Posterior vena cava (tissue), 2 donors: ENCODE data around the gene DLGAP1. TPM values are rescaled to one million over a fixed set of nuclear protein-coding genes. Genes with fewer than 3 reads are reported as not detected.
"Not testable (repeated sequence)": the region's sequence is repeated elsewhere in the genome, so short reads cannot be mapped to it uniquely, and the experiment has no call there.

ENCODE experiments used
- DNase-seq: peaks from one replicate; pipeline ENCODE4 v3.0.0-alpha.2; 2020; ENCODE audit warnings: low spot score
- intact Hi-C, 2 donors: fragments of 100-400 bp; cut with DNase I; formaldehyde crosslinking; loops; one replicate each; pipeline versions ENCODE4 v1.14.1 to v1.14.2; 2022 to 2023
- long read RNA-seq, 2 donors: library from polyadenylated mRNA; unstranded; transcript quantifications; one replicate each; pipeline ENCODE4 v2.0.0, GENCODE V29; 2020 to 2021
- total RNA-seq, 2 donors: library from RNA; stranded (reverse); fragmentation: NEBNext Ultra II Directional; extraction: Animal tissue kit (Norgen Biotek cat#: 25700); gene quantifications; one replicate each; pipeline ENCODE4 v1.2.1, GENCODE V29; 2021
- donor health status: DM: yes; HTN: yes; CAD: no.
- donor health status: DM: yes; HTN: yes; CAD: no.

Gene DLGAP1
- total RNA-seq, result under 1 TPM; 0.05 to 0.32 TPM
- long read RNA-seq, donor 1, partial matches to known transcripts, result 0 of 3 reads
- long read RNA-seq, donor 1, other reads (novel, unspliced or antisense), result 3 of 3 reads
- long read RNA-seq, donor 2, partial matches to known transcripts, result 0 of 3 reads
- long read RNA-seq, donor 2, other reads (novel, unspliced or antisense), result 3 of 3 reads

DNA sequence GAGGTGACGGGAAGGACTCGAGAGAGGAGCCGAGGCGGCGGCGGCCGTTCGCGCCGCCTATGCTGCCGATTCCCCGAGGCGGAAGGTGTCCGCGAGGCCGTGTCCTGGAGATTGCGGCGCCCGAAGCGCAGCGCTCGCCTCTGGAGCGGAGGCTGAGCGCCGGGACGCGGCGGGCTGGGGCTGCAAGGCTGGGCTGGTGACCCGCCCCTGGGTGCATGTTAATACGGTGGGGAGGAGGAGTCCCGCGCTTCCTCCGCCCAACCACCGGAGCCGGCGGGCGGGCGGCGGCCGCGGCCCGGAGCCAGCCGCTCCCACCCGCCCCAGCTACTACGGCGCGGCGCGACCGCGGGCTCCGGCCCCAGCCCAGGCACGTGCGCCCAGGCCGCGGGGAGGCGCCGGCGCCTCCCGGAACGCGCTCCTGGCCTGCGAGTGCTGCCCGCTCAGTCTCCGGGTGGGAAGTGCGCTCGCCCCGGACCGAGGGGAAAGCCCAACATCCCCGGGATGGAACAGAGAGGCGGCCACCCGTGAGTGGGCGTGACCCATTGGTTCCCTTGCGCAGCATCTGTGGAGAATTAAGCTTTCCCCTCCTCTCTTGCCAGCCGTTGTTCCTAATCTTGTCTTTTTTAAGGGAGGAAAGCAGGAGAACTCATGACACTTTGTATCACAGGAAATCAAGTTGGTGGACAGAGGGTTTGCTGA lies at the start of gene DLGAP1:
TSS of gene DLGAP1 (minus strand) at position 195 of the 699 bp plus-strand sequence.
- DNase-seq, result peak; percentile 80
- intact Hi-C loops, result no loop called here

- DNase-seq, intact Hi-C loops: not testable (repeated sequence)
Measured at GRCh38 chr18:4494703-4495284, 39.7 kb upstream of the DLGAP1 start.

- DNase-seq, result no peak
- intact Hi-C loops, result no loop called here
Measured at GRCh38 chr18:4468511-4468910, 13.4 kb upstream of the DLGAP1 start.

GRCh38 chr18:4454537-4455112 lies 482 bp downstream of the DLGAP1 start:
- intact Hi-C loops, result no loop called here
- no peak for DNase-seq

DNA sequence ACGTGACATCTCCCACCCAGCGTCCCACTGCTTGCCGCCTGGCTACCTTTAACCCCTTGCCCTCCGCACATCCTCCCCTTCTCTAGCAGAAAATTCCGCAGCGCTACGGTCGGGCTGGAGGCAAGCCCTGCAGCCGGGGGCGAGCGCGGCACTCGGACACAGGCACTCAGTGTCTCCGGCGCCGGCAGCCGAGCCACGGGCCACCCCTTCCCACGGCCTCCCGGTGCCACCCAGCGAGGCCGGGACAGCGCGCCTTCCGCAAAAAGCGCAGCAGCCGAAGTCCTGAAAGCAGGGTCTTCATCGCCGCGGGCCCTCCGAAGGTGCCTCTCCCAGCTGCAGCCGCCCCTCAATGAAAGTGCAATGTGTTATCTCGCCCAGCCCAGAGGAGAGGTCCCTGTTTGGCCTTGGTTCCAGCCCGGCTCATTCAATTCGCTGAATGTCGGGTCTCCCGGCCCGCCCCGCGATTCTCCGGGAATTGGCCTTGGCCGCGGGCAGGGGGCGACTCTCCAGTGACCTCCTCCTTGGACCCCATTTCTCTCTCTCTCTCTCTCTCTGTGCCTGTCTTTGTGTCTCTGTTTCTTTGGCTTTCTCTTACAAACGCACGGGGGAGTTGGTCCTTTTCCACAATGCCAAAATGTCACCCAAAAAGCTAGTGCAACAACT lies 1.1 kb downstream of the DLGAP1 start:
- DNase-seq, result peak; percentile 78
- intact Hi-C loops, result no loop called here

DNA sequence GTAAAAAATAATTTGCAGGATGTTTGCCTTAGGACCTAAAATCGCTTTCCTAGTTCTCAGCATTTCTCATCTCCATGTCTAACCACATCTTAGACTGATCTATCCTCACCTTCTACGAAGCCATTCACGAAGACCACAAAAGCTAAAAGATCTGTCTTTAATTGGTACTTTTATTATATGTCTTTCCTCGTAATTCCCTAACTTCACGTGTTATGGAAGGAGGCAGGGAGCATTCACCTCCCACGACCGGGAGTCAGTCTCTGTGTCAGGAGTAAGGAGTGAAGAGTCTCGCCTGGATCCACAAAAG lies 1.6 kb downstream of the DLGAP1 start:
- intact Hi-C loops, result no loop called here
- DNase-seq, result no peak

DNA sequence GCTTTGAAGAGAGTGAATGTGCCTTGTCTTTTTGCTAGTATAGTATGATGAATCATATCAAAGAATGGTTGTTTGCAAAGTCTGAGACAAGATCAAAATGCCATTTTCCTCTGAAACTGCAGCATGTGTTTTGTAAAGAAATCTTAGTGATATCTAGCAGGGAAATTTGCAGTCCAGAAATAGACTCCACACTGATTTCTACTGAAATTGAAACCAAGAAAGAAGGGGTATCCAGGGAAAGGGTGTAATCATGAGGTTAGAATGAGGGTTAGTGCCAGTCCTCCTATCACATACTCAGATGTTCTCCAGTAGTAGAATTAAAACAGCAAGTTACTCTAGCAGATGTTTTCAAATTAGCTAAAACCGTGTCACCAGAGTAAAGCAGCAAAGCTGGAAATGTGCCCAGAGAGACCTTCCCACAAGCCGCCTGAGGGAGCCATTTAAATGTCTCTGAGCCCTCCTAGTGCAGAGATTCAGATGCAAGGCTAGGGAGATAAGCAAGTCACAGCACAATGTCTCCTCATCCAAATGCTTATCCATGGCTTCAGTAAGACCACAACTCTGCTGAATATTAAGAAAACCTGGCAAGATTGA lies 4.9 kb downstream of the DLGAP1 start:
- DNase-seq, result no peak
- intact Hi-C loops, result no loop called here

DNA sequence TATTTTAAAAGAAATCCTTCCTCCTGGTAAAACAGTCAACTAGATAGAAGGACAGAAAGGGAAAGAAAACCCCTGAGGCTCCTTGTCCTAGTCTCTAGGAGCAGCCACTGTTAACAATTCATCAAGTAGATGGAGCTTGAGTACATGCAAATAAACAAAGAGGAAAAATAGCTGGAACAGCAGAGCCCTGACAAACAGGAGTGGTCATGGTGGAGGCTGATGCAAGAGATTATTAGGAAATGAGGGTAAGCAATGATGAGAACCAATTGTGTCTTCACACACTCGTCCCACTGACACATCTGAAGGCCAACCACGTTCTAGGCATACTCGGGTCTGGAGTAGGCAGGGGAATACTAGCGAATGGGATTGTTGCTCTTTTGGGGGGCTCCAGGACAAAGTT lies 9.2 kb downstream of the DLGAP1 start:
- intact Hi-C loops, result no loop called here

DNA sequence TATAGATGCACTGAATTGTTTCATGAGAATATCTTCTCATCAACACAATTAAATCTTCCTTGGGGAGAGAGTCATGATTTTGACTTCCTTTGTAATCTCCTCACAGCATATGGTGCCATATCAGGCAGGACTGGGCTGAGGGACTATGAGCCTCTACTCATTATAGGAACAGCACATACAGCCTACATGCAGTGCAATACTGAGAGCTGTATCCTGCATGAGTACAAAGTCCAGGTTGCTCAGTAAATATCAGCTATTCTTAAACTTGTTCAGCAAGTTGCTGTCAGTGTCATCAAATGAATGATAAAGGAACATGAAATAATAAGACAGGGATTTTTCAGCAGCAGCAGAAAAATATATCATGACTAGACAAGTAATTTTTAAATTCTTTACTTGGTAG lies 10.8 kb downstream of the DLGAP1 start:
- DNase-seq, result no peak
- intact Hi-C loops, result no loop called here

More for the DNA sequence above, 9.2 kb downstream of the DLGAP1 start:
- DNase-seq, result no peak

GRCh38 chr18:4441098-4441497 lies 14.0 kb downstream of the DLGAP1 start:
- intact Hi-C loops, result no loop called here
- DNase-seq, result no peak

DNA sequence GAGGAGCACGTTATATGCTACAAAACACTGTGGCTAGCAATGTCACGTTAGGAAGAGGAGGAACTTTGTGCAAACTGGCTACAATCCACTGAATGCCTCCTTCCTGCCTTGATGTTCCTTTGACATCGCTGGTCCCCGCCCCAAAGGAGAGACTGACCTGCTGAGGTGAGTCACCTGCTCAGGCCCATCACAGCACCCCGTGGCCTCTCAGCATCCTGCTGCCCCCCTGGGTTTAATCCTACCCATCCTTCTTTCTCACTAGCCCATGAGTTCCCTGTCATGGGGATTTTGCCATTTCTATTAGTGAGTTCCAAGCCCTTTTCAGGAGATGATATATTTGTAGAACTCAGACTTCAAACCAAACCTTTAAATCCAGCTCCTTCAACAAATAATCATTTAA lies 16.2 kb downstream of the DLGAP1 start:
- DNase-seq, result no peak
- intact Hi-C loops, result no loop called here

- intact Hi-C loops, result no loop called here
- DNase-seq, result no peak
Measured at GRCh38 chr18:4433717-4434116, 21.4 kb downstream of the DLGAP1 start.

GRCh38 chr18:4430836-4431235 lies 24.3 kb downstream of the DLGAP1 start:
- intact Hi-C loops, result no loop called here
- DNase-seq, result no peak

- intact Hi-C loops, result no loop called here
- DNase-seq, result no peak
Measured at GRCh38 chr18:4417714-4418113, 37.4 kb downstream of the DLGAP1 start.

GRCh38 chr18:4416976-4417375 lies 38.1 kb downstream of the DLGAP1 start:
- intact Hi-C loops, result no loop called here
- no peak for DNase-seq

DNA sequence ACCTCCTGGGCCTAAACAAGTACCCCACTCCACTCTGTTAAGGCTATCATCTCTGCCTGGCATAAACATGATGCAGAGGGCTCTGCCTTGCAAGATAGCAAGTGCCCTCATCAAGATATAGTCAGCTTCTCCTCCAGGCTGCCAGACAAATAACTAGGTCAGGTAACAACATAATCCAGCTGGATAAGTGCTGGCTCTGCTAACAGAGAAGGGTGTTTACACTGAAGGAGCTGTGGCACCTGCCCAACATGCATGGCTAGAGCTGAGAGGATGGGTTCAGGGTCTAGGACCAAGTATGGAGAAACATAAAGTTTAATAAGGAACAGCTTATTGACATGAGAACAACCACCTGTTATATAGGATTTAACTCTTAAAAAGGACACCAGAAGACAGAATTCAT lies 42.8 kb downstream of the DLGAP1 start:
- intact Hi-C loops, result loop anchor here in 1 of 2 donors (5.0 kb wide), 1 partner anchor 105 kb away; no protein-coding TSS in a partner anchor

DNA sequence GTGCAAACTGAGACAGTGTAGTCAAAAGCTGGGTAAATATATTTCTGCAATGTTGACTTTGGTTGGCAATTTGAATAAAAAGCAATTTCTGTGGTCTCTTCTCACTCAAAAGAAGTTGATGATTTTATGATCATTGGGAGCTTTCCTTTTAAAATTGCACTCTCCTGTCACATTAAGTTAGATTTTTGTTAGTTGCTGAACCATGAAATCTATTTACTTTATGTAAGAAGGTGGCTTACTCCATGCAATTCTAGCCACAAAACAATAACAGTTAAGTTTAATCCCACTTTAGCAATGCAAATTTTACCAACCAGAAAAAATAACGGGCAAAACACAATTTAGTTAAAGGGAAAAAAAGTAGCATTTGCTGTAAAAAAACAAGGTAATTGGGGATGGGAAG lies 48.3 kb downstream of the DLGAP1 start:
- intact Hi-C loops, result loop anchor here in 1 of 2 donors (5.0 kb wide), 1 partner anchor 495 kb away; no protein-coding TSS in a partner anchor
- DNase-seq, result no peak

More for the DNA sequence above, 42.8 kb downstream of the DLGAP1 start:
- no peak for DNase-seq

- no peak for DNase-seq
- intact Hi-C loops, result loop anchor here in 1 of 2 donors (5.0 kb wide), 1 partner anchor 494 kb away; no protein-coding TSS in a partner anchor
Measured at GRCh38 chr18:4405965-4406364, 49.1 kb downstream of the DLGAP1 start.

- intact Hi-C loops, result no loop called here
- DNase-seq, result no peak
Measured at GRCh38 chr18:4403836-4404235, 51.3 kb downstream of the DLGAP1 start.

- DNase-seq, result no peak
- intact Hi-C loops, result no loop called here
Measured at GRCh38 chr18:4400911-4401310, 54.2 kb downstream of the DLGAP1 start.
